HG02870 (cell line): ENCODE results near the gene AAMDC.

Source experiments
- ATAC-seq: cut with Tn5 transposase; IDR thresholded peaks from one replicate; pipeline ENCODE4 v1.9.1; 2021; ENCODE audit warnings: mild to moderate bottlenecking, moderate library complexity; ENCODE audit not compliant: unreplicated experiment

The AAMDC gene

GRCh38 chr11:77820565-77821348, at the start of gene AAMDC, which contains the start of gene RSF1:
AAMDC (plus strand) TSS chr11:77821144; CDS start chr11:77842497, 21,353 bp downstream.
RSF1 (minus strand) TSS chr11:77820722; CDS start chr11:77820714, 8 bp downstream.
- peak; percentile 81 for ATAC-seq

- no peak for ATAC-seq
These were observed 45.0 kb upstream of the AAMDC start for GRCh38 chr11:77775936-77776335.

DNA sequence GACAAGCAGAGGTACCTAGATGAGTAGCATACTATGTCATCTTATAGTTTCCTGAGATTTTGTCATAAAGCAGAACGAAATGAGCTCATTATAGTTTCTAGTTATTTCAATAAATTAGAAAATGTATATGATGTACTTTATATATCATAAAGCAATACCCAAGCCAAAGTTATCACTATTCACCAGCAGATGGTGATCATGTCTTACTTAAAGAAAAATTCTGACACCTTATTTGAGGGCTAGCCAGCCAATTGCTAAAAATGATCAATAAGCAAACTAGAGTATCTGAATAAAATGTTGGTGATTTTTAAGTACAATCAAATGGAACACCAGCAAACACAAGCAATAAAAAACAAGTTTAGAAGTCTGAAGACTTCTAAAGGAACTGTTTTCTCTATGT, 44.5 kb upstream of the AAMDC start:
- ATAC-seq, result no peak

GRCh38 chr11:77778118-77778517, 42.8 kb upstream of the AAMDC start:
- ATAC-seq, result no peak

DNA sequence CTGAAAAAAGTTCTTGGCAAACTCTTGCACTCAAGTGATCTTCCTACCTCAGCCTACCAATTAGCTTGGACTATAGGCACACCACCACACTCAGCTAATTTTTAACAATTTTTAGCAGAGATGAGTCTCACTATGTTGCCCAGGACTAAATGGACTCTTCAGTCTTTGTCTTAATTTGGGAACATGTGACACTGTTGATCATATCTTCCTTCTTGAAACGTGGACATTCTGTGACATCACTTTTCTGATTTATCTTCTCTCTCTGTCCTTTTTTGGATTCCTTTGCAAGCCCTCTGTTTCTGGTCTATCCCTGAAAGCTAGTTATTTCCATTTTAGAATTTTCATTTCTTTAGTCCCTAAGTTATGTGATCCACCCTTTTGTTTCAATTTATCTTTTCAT, 42.4 kb upstream of the AAMDC start:
- no peak for ATAC-seq

- ATAC-seq, result no peak
These were observed 41.0 kb upstream of the AAMDC start for GRCh38 chr11:77779935-77780334.

DNA sequence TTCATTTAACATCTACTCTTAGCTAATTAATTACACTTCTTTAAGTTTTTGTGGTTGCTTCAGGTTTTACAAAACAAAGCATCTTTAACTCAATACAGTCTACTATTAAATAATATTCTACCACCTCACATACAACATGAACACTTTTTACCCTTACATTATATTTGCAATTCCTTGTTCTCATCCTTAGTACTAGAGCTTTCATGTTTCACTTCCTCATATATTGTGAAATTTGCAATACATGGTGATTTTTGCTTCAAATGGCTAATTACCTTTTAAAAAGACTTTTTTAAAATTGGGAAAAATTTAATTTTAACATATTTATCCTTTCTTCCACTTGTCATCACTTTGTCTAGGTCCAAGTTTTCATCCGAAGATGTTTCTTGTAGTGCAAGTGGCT, 37.9 kb upstream of the AAMDC start:
- ATAC-seq, result no peak

- ATAC-seq, result no peak
These were observed 36.4 kb upstream of the AAMDC start for GRCh38 chr11:77784572-77784971.

DNA sequence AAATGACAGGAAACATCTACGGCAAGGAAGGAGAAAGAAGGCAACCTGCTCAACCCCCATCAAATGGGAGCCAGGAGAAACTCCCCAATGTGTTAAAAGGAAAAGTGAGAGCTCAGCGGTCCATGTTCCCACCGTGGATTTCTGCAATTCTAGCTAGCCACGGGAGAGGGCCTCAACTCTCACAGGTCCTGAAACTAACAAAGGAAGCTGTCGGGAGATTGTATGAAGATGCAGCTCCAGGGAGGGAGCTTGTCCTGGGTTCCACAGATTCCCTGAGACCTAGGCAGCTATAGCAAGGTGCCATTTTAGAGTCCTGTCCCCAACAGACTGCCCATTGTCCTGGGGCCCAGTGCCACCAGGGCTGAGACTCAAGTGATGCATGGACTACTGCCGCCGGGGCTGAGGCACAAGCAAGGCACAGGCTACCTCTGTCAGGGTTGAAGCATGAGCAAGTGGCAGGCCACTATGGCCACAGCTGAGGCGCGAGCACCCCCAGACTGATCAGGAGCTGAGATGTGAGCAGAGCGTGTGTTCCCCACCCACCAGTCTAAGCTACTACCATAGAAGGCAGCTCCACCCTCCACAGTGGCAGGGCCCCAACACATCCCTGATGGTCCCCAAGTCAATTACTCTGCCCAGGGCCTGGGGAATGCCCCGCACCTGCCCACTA, 31.7 kb upstream of the AAMDC start:
- no peak for ATAC-seq

DNA sequence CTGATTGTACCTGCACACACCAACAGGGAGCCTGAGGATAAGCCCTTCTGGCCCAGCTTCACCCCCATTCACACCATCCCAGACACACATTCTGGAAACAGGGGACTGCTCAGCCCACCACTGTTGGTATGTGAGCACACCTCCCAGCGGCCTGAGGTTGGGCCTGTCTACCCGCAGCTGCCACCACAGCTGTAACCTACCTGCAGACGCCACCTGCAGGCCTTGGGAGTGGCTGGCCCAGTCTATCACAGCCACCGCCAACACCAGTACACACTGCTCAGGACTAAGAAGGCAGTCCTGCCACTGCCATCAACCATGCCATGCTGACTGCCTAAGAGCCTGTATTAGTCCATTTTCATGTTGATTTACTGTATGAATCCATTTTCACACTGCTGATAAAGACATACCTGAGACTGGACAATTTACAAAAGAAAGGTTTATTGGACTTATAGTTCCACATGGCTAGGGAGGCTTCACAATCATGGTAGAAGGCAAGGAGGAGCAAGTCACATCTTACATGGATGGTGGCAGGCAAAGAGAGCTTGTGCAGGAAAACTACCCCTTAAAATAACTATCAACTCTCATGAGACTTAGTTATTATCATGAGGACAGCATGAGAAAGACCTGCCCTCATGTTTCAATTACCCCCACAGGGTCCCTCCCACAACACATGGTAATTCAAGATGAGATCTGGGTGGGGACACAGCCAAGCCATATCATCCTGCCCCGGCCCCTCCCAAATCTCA, 31.0 kb upstream of the AAMDC start:
- ATAC-seq, result no peak

DNA sequence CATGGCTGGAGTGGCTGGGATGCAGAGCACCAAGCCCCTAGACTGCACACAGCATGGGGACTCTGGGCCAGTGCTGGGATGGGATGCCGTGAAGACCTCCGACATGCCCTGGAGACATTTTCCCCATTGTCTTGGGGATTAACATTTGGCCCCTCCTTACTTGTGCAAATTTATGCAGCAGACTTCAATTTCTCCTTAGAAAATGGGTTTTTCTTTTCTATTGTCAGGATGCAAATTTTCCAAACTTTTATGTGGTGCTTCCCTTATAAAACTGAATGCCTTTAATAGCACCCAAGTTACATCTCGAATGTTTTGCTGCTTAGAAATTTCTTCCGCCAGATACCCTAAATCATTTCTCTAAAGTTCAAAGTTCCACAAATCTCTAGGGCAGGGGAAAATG, 29.6 kb upstream of the AAMDC start:
- ATAC-seq, result no peak

DNA sequence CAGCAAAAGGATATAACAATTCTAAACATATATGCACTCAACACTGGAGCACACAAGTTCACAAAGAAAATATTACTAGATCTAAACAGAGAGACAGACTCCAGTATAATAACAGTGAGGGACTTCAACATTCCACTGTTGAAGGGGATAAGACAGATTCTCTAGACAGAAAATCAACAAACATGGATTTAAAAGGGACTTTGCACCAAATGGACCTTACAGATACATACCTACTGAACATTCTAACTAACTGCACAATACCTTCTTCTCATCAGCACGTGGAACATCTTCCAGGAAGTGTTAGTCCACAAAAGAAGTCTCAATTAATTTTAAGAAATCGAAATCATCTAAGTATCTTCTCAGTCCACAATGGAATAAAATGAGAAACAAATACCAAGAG, 27.0 kb upstream of the AAMDC start:
- no peak for ATAC-seq

GRCh38 chr11:77799338-77799737, 21.6 kb upstream of the AAMDC start:
- no peak for ATAC-seq

GRCh38 chr11:77800449-77800848, 20.5 kb upstream of the AAMDC start:
- no peak for ATAC-seq

DNA sequence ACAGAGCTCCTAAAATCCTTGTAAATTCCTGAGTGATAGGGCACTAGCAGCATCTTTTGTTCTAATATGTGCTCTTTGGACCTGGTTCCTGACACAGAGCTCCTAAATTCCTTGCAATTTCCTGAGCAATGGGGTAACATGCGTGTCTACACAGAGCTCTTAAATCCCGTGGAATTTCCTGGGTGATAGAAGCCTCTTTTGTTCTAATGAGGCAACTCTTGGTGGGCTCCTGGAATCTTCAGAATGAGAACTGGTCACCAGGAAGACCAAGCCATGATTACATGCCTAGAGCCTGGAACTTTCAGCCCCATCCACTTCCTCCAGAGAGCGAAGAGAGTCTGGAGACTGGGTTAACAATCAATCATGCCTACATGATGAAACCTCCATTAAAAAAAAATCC, 19.5 kb upstream of the AAMDC start:
- ATAC-seq, result no peak

DNA sequence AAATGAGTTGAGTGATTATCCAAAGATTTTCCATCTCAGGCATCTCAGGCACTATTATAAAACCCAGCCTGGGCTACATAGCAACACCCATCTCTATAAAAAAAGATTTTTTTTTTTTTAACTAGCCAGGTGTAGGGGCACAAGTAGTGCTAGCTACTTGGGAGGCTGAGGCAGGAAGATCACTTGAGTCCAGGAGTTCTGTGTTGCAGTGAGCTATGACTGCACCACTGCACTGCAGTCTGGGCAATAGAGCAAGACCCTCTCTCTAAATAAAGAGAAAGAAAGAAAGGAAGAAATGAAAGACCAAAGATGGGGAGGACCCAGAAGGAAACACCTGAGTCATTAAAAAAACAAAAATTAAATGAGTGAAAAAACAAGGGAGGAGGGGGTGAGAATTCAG, 14.5 kb upstream of the AAMDC start:
- ATAC-seq, result no peak

- ATAC-seq, result no peak
These were observed 14.0 kb upstream of the AAMDC start for GRCh38 chr11:77806993-77807392.

DNA sequence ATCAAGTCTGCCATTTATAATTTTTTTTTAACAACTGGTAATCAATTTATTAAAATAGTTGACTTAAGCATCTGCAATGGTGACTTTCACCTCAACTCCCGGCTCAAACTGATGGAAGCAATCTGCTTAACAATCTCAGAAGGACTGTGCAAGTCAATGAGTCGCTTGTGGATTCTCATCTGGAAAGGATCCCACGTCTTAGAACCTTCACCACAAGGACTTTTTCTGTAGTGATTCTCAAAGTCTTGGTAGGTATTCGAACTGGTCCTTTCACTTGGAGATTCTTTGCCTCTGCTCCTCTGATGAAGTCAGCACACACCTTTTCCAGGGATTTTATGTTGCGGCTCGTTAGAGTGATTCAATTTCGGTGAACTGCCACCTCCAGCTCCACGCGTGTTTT, 7.7 kb upstream of the AAMDC start:
- ATAC-seq, result no peak

GRCh38 chr11:77814848-77815247, 6.1 kb upstream of the AAMDC start:
- no peak for ATAC-seq

DNA sequence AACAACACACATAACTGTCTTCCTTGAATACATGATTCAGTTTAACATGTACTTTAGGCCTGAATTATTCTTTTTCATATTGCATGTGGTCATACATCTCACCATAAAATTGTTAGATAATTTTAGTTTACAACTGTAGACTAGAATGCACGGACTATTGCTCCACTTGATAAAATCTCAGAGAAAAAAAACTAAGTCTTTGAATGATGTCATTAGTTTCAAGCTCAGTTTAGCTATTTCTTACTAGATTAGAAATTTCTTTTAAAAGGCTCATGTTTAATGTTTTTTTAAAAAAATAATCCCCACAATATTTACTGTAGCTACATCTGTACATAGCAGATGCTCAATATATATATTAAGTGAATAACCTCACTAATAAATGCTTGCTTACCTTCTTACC, 5.5 kb upstream of the AAMDC start:
- no peak for ATAC-seq

DNA sequence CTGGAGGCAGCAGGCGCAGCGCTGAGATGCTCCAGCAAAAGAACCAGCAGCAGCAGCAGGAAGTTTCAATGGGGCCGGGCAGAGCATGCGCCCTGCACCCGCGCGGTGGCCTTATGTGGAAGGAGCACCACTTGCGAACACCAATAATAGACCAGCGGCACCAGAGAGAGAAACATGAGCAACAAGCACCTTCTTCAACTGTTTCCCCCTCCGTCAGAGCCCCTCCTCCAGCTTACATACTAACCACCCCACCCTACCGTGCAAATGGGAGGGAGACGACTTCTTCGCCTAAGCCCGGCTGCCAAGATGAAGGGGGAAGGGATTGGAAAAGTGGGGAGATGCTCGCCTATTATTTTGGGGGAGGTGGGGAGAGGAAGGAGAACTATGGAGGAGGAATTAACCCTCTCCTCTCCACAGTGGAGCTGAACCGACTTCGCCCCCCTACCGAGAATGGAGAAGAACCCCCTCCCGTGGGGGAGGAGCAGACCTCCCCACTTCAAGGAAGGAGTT, 1.5 kb upstream of the AAMDC start:
- ATAC-seq, result peak; percentile 43
